H1 (cell line): Measurements from ENCODE around the gene SELPLG. TPM values are rescaled to one million over a fixed set of nuclear protein-coding genes. Genes with fewer than 3 reads are reported as not detected.

Experiments used
- ATF3 ChIP-seq: IDR thresholded peaks from 2 replicates; pipeline ENCODE4 v1.6.1; 2011; ENCODE audit warnings: low read depth, mild to moderate bottlenecking, low read length; ENCODE audit not compliant: insufficient read depth
- CBX5 ChIP-seq: fragments of 300-800, 300-1000 bp; sonication (generic); IDR thresholded peaks from 2 replicates; pipeline ENCODE4 v1.7.1; 2016; ENCODE audit warnings: antibody characterized with exemption, low read length, low read depth
- JUND ChIP-seq: IDR thresholded peaks from 2 replicates; pipeline ENCODE4 v1.6.1; 2011; ENCODE audit warnings: mild to moderate bottlenecking, improper control_type of control experiment, low read length
- TBP ChIP-seq: IDR thresholded peaks from 2 replicates; pipeline ENCODE4 v1.6.1; 2011; ENCODE audit warnings: low read depth, low read length, improper control_type of control experiment
- polyA plus RNA-seq, 7 experiments: library from polyadenylated mRNA; depleted of rRNA in 3 of 7; stranded (reverse) in 5 of 7; unstranded in 2 of 7; fragments of >200 nt in 5 of 7; fragments of 200-250 nt in 2 of 7; gene quantifications; 1 replicate in 5 of 7; 2 replicates in 1 of 7; 4 replicates in 1 of 7; pipeline versions ENCODE4 v1.2.1 to v1.2.3, GENCODE V29; 2011 to 2013; ENCODE audit warnings: missing spikeins in 2 of 7, mixed read lengths in 2 of 7
- total RNA-seq: library from RNA; stranded (reverse); fragmentation: NEBNext Ultra II Directional; extraction: Animal tissue kit (Norgen Biotek cat#: 25700); gene quantifications from 2 replicates; pipeline ENCODE4 v1.2.1, GENCODE V29; 2021
- TF ChIP-seq, protein P1 (sequence below): fragments of 300-600 bp; sonication (generic); IDR thresholded peaks from 2 replicates; pipeline ENCODE4 v1.7.1; 2012; ENCODE audit warnings: low read length, moderate library complexity, mild to moderate bottlenecking, inconsistent platforms; ENCODE audit not compliant: insufficient replicate concordance

Gene SELPLG
- total and polyA plus RNA-seq, 2 of the 8 experiments (the other 6 are each of a cell fraction or from before 2014, with no cell fraction given) = 0.18 TPM; not detected in 1

DNA sequence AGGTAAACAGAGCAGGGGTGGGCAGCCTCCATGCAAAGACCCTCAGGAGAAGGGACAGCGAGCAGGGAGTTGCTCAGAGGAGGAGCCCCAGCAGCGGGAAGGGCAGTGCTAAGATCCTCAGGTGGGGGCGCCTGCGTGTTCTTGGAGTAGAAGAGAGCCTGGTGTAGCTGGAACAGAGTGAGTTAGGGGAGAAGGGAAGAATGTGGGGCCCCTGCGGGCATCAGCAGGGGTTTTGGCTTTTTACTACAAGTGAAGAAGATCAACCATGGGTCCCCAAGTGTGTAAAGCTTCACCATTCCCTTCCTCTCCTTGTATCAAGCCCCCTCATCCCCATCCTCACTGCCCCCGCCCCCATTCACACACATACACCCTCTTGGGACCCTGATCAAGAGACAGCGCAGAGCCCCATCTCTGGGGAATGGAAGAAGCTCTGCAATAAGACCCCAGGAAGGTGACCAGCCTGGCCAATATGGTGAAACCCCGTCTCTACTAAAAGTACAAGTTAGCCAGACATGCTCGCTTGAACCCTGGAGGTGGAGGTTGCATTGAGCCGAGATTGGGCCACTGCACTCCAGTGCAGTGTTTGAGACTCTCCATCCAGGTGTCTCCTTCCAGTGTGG is 25.6 kb downstream of the SELPLG start (continued):
- TF ChIP-seq CBX5 = no peak
- TF ChIP-seq, protein P1, sequence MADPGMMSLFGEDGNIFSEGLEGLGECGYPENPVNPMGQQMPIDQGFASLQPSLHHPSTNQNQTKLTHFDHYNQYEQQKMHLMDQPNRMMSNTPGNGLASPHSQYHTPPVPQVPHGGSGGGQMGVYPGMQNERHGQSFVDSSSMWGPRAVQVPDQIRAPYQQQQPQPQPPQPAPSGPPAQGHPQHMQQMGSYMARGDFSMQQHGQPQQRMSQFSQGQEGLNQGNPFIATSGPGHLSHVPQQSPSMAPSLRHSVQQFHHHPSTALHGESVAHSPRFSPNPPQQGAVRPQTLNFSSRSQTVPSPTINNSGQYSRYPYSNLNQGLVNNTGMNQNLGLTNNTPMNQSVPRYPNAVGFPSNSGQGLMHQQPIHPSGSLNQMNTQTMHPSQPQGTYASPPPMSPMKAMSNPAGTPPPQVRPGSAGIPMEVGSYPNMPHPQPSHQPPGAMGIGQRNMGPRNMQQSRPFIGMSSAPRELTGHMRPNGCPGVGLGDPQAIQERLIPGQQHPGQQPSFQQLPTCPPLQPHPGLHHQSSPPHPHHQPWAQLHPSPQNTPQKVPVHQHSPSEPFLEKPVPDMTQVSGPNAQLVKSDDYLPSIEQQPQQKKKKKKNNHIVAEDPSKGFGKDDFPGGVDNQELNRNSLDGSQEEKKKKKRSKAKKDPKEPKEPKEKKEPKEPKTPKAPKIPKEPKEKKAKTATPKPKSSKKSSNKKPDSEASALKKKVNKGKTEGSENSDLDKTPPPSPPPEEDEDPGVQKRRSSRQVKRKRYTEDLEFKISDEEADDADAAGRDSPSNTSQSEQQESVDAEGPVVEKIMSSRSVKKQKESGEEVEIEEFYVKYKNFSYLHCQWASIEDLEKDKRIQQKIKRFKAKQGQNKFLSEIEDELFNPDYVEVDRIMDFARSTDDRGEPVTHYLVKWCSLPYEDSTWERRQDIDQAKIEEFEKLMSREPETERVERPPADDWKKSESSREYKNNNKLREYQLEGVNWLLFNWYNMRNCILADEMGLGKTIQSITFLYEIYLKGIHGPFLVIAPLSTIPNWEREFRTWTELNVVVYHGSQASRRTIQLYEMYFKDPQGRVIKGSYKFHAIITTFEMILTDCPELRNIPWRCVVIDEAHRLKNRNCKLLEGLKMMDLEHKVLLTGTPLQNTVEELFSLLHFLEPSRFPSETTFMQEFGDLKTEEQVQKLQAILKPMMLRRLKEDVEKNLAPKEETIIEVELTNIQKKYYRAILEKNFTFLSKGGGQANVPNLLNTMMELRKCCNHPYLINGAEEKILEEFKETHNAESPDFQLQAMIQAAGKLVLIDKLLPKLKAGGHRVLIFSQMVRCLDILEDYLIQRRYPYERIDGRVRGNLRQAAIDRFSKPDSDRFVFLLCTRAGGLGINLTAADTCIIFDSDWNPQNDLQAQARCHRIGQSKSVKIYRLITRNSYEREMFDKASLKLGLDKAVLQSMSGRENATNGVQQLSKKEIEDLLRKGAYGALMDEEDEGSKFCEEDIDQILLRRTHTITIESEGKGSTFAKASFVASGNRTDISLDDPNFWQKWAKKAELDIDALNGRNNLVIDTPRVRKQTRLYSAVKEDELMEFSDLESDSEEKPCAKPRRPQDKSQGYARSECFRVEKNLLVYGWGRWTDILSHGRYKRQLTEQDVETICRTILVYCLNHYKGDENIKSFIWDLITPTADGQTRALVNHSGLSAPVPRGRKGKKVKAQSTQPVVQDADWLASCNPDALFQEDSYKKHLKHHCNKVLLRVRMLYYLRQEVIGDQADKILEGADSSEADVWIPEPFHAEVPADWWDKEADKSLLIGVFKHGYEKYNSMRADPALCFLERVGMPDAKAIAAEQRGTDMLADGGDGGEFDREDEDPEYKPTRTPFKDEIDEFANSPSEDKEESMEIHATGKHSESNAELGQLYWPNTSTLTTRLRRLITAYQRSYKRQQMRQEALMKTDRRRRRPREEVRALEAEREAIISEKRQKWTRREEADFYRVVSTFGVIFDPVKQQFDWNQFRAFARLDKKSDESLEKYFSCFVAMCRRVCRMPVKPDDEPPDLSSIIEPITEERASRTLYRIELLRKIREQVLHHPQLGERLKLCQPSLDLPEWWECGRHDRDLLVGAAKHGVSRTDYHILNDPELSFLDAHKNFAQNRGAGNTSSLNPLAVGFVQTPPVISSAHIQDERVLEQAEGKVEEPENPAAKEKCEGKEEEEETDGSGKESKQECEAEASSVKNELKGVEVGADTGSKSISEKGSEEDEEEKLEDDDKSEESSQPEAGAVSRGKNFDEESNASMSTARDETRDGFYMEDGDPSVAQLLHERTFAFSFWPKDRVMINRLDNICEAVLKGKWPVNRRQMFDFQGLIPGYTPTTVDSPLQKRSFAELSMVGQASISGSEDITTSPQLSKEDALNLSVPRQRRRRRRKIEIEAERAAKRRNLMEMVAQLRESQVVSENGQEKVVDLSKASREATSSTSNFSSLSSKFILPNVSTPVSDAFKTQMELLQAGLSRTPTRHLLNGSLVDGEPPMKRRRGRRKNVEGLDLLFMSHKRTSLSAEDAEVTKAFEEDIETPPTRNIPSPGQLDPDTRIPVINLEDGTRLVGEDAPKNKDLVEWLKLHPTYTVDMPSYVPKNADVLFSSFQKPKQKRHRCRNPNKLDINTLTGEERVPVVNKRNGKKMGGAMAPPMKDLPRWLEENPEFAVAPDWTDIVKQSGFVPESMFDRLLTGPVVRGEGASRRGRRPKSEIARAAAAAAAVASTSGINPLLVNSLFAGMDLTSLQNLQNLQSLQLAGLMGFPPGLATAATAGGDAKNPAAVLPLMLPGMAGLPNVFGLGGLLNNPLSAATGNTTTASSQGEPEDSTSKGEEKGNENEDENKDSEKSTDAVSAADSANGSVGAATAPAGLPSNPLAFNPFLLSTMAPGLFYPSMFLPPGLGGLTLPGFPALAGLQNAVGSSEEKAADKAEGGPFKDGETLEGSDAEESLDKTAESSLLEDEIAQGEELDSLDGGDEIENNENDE = no peak
- TF ChIP-seq JUND = no peak
- TF ChIP-seq ATF3 = no peak
- no peak for TF ChIP-seq TBP
